Ascending aorta (tissue), 2 donors: ENCODE data around the gene EGFLAM. TPM values are rescaled to one million over a fixed set of nuclear protein-coding genes. Genes with fewer than 3 reads are reported as not detected.
A peak's percentile ranks its signal among the peaks of the same experiment; 100 is the strongest.

Source experiments
- DNase-seq, 2 donors: peaks; one replicate each; pipeline ENCODE4 v3.0.0-alpha.2; 2019; ENCODE audit warnings: low spot score in 2 of 2
- H3K27ac ChIP-seq, 2 donors: fragments of 200-600 bp; sonication (generic); one replicate each; pipeline ENCODE4 v1.5.1; 2016 to 2017; ENCODE audit warnings: mild to moderate bottlenecking in 1 of 2
- H3K27me3 ChIP-seq: fragments of 200-600 bp; sonication (generic); one replicate; pipeline ENCODE4 v1.5.1; 2017
- H3K36me3 ChIP-seq, 2 donors: fragments of 200-600 bp; sonication (generic); one replicate each; pipeline ENCODE4 v1.5.1; 2016
- H3K4me1 ChIP-seq, 2 donors: fragments of 200-600 bp; sonication (generic); one replicate each; pipeline ENCODE4 v1.5.1; 2016 to 2017; ENCODE audit warnings: mild to moderate bottlenecking in 1 of 2
- H3K4me3 ChIP-seq, 2 donors: fragments of 200-600 bp; sonication (generic); one replicate each; pipeline ENCODE4 v1.5.1; 2016 to 2017; ENCODE audit warnings: mild to moderate bottlenecking in 1 of 2
- H3K9me3 ChIP-seq, 2 donors: fragments of 200-600 bp; sonication (generic); one replicate each; pipeline ENCODE4 v1.5.1; 2016
- CTCF ChIP-seq, 3 experiments: fragments of 200-600 bp in 2 of 3; fragments of 450-650 bp in 1 of 3; sonication (generic) in 2 of 3; IDR thresholded peaks; one replicate each; pipeline ENCODE4 v1.5.1; 2016 to 2019; ENCODE audit warnings: antibody characterized with exemption in 3 of 3, mild to moderate bottlenecking in 1 of 3, moderate library complexity in 1 of 3
- intact Hi-C: fragments of 100-400 bp; cut with DNase I; formaldehyde crosslinking; loops from one replicate; pipeline ENCODE4 v1.15.1; 2023
- total RNA-seq: library from RNA; depleted of rRNA; stranded (reverse); fragments of >200 nt; gene quantifications from one replicate; pipeline ENCODE4 v1.1.0, GENCODE V29; 2016

The EGFLAM gene
- total RNA-seq, 1 donor from 2014 or later = 4.2 TPM

- intact Hi-C loops = no loop called here
- Histone ChIP-seq H3K9me3 (no peaks in the 10 kb centered on the region), H3K4me1 (no peaks in the 10 kb centered on the region), H3K36me3 (no peaks in the 10 kb centered on the region), H3K27ac (no peak overlapping the region), H3K4me3 (no peak overlapping the region), H3K27me3 (no peaks in the 10 kb centered on the region)
- no peak for TF ChIP-seq CTCF (IDR thresholded peaks at IDR 0.05)
- DNase-seq = no peak
Measured at GRCh38 chr5:38376404-38376803, 118.0 kb downstream of the EGFLAM start.

- H3K27me3 ChIP-seq = no peaks in the 10 kb centered on the region
- TF ChIP-seq CTCF (IDR thresholded peaks at IDR 0.05) = no peak
- H3K27ac ChIP-seq = no peak overlapping the region
- intact Hi-C loops = no loop called here
- no peaks in the 10 kb centered on the region for H3K9me3 ChIP-seq
- no peak overlapping the region for H3K4me3 ChIP-seq
- no peaks in the 10 kb centered on the region for H3K4me1 ChIP-seq
- no peaks in the 10 kb centered on the region for H3K36me3 ChIP-seq
- no peak for DNase-seq
Measured at GRCh38 chr5:38378579-38378978, 120.2 kb downstream of the EGFLAM start.

- Histone ChIP-seq H3K4me1 (no peaks in the 10 kb centered on the region), H3K9me3 (no peaks in the 10 kb centered on the region), H3K27ac (no peak overlapping the region), H3K36me3 (no peaks in the 10 kb centered on the region), H3K27me3 (no peaks in the 10 kb centered on the region), H3K4me3 (no peak overlapping the region)
- no peak for TF ChIP-seq CTCF (IDR thresholded peaks at IDR 0.05)
- no peak for DNase-seq
- intact Hi-C loops = no loop called here
Measured at GRCh38 chr5:38379350-38379937, 121.1 kb downstream of the EGFLAM start.

- Histone ChIP-seq H3K9me3 (no peaks in the 10 kb centered on the region), H3K36me3 (no peaks in the 10 kb centered on the region), H3K27ac (no peak overlapping the region), H3K4me3 (no peak overlapping the region), H3K4me1 (no peaks in the 10 kb centered on the region), H3K27me3 (no peaks in the 10 kb centered on the region)
- TF ChIP-seq CTCF (IDR thresholded peaks at IDR 0.05) = no peak
- intact Hi-C loops = loop anchor here (5.0 kb wide), 1 partner anchor 62 kb away; no protein-coding TSS in a partner anchor
- no peak for DNase-seq
Measured at GRCh38 chr5:38380537-38380936, 122.2 kb downstream of the EGFLAM start.

- Histone ChIP-seq H3K9me3 (no peaks in the 10 kb centered on the region), H3K27ac (no peak overlapping the region), H3K4me3 (no peak overlapping the region), H3K27me3 (no peaks in the 10 kb centered on the region), H3K4me1 (no peaks in the 10 kb centered on the region), H3K36me3 (no peaks in the 10 kb centered on the region)
- no peak for DNase-seq
- intact Hi-C loops = loop anchor here (5.0 kb wide), 1 partner anchor 61 kb away; no protein-coding TSS in a partner anchor
- no peak for TF ChIP-seq CTCF (IDR thresholded peaks at IDR 0.05)
Measured at GRCh38 chr5:38381361-38381760, 123.0 kb downstream of the EGFLAM start.

GRCh38 chr5:38382898-38383297 lies 124.5 kb downstream of the EGFLAM start:
- Histone ChIP-seq H3K9me3 (no peaks in the 10 kb centered on the region), H3K4me3 (no peak overlapping the region), H3K36me3 (no peaks in the 10 kb centered on the region), H3K27me3 (no peaks in the 10 kb centered on the region), H3K27ac (no peak overlapping the region), H3K4me1 (no peaks in the 10 kb centered on the region)
- intact Hi-C loops = loop anchor here (2.0 to 5.0 kb wide), 3 partner anchors 59 to 426 kb away; no protein-coding TSS in a partner anchor
- peak; percentile 69 to 88 (median 84) for TF ChIP-seq CTCF (IDR thresholded peaks at IDR 0.05)
- DNase-seq = peak; percentile 14 to 69
